ENCODE data around the gene ATP8B3. TPM values are rescaled to one million over a fixed set of nuclear protein-coding genes. Genes with fewer than 3 reads are reported as not detected.

Gene ATP8B3
- total and polyA plus RNA-seq, 9 of the 15 experiments (the other 6 are each of a cell fraction or from before 2014, with no cell fraction given) = 1.2 to 12.3 (median 3.8) TPM

GRCh38 chr19:1850809-1851653 lies 39.0 kb upstream of the ATP8B3 start:
- Histone ChIP-seq H3K27ac (ENCODE audit: extremely low read depth, low read depth, low read length) (no peak overlapping the region), H3K36me3 (ENCODE audit: control insufficient read depth, insufficient read depth, low read length) (peaks cover 44% of the 10 kb centered on the region; the same call in 2 of the 3 replicates), H3K79me2 (ENCODE audit: control insufficient read depth, insufficient read depth, low read length) (peaks cover 83% of the 10 kb centered on the region), H3K9me3 (replicated peaks; ENCODE audit: control insufficient read depth, insufficient read depth, low read depth, low read length) (no peaks in the 10 kb centered on the region), H3K9ac (ENCODE audit: insufficient read depth in 1 of 2, low read depth in 2 of 2, low read length in 2 of 2) (peak overlapping the region in 1 of 2 experiments; percentile 56; a peak in 1 of 4 replicates), H3K4me2 (ENCODE audit: insufficient read depth, low read length) (no peak overlapping the region), H3K27me3 (ENCODE audit: control insufficient read depth in 2 of 2, insufficient read depth in 2 of 2, low read length in 2 of 2) (no peaks in the 10 kb centered on the region), H3K9me1 (ENCODE audit: control insufficient read depth, insufficient read depth, low read length) (no peaks in the 10 kb centered on the region), H3K4me1 (replicated peaks in 1 of 2; ENCODE audit: control insufficient read depth in 2 of 2, insufficient read depth in 2 of 2, low read length in 2 of 2) (peaks cover 44 to 82% of the 10 kb centered on the region in 2 experiments), H4K20me1 (replicated peaks; ENCODE audit: control insufficient read depth, insufficient read depth, low read length) (peaks cover 19% of the 10 kb centered on the region), H2AFZ (ENCODE audit: low read depth, low read length) (no peak overlapping the region), H3K4me3 (no peak overlapping the region)
- ATAC-seq = no peak
- ChIA-PET POLR2A (no interaction called here), CTCF (ENCODE audit: low intra/inter-chr PET ratio) (no interaction called here)
- intact Hi-C loops (cut with micrococcal nuclease) = no loop called here
- no TSS peak for BruUV-seq (replicated peaks)
- peak in 1 of 4 experiments; percentile 42 for DNase-seq (ENCODE audit: extremely low read depth in 1 of 4, low spot score in 3 of 4)
- 82% methylated on average over 28 of the region's 31 CpGs for WGBS (ENCODE audit: insufficient coverage, low coverage, missing lambda C conversion rate)
- in situ Hi-C loops (cut with MboI) = no loop called here
- FAIRE-seq = no peak
- TF ChIP-seq ZNF77 (CRISPR knock-in tag; IDR thresholded peaks at IDR 0.05) = no peak
- no peak for TF ChIP-seq ARNT (IDR thresholded peaks at IDR 0.05)
- TF ChIP-seq, protein P1, sequence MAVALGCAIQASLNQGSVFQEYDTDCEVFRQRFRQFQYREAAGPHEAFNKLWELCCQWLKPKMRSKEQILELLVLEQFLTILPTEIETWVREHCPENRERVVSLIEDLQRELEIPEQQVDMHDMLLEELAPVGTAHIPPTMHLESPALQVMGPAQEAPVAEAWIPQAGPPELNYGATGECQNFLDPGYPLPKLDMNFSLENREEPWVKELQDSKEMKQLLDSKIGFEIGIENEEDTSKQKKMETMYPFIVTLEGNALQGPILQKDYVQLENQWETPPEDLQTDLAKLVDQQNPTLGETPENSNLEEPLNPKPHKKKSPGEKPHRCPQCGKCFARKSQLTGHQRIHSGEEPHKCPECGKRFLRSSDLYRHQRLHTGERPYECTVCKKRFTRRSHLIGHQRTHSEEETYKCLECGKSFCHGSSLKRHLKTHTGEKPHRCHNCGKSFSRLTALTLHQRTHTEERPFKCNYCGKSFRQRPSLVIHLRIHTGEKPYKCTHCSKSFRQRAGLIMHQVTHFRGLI (CRISPR knock-in tag; IDR thresholded peaks at IDR 0.05) = no peak
- peak in 1 of 2 experiments; percentile 76; a peak in 2 of 4 replicates for TF ChIP-seq RCOR1 (IDR thresholded peaks at IDR 0.05; ENCODE audit: borderline replicate concordance in 1 of 2, low read depth in 2 of 2, low read length in 2 of 2)
- TF ChIP-seq SREBF1 (IDR thresholded peaks at IDR 0.05; ENCODE audit: borderline replicate concordance, low read depth, low read length) = no peak
- TF ChIP-seq CBFA2T3 (IDR thresholded peaks at IDR 0.05) = no peak
- no peak for TF ChIP-seq CHD4 (IDR thresholded peaks at IDR 0.05; ENCODE audit: insufficient read depth, insufficient replicate concordance, low read depth, low read length, poor library complexity, severe bottlenecking)
- no peak for TF ChIP-seq ZNF165 (CRISPR knock-in tag; IDR thresholded peaks at IDR 0.05; ENCODE audit: borderline replicate concordance)
- TF ChIP-seq DACH1 (IDR thresholded peaks at IDR 0.05; ENCODE audit: partially characterized antibody) = no peak
- TF ChIP-seq TAF1 (IDR thresholded peaks at IDR 0.05; ENCODE audit: control insufficient read depth, extremely low read depth, insufficient read depth, low read length, severe bottlenecking) = no peak
- no peak for TF ChIP-seq ELF4 (CRISPR knock-in tag; IDR thresholded peaks at IDR 0.05)
- no peak for TF ChIP-seq DDX20 (tag; IDR thresholded peaks at IDR 0.05; ENCODE audit: low read depth)
- TF ChIP-seq BCOR (IDR thresholded peaks at IDR 0.05) = peak; percentile 91
- TF ChIP-seq CBX2 (IDR thresholded peaks at IDR 0.05; ENCODE audit: insufficient read depth, low read length, poor library complexity, severe bottlenecking) = no peak
- no peak for TF ChIP-seq HDAC8 (tag; IDR thresholded peaks at IDR 0.05)
- TF ChIP-seq, protein P2, sequence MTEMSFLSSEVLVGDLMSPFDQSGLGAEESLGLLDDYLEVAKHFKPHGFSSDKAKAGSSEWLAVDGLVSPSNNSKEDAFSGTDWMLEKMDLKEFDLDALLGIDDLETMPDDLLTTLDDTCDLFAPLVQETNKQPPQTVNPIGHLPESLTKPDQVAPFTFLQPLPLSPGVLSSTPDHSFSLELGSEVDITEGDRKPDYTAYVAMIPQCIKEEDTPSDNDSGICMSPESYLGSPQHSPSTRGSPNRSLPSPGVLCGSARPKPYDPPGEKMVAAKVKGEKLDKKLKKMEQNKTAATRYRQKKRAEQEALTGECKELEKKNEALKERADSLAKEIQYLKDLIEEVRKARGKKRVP (CRISPR knock-in tag; IDR thresholded peaks at IDR 0.05) = no peak
- TF ChIP-seq SRF (CRISPR knock-in tag; IDR thresholded peaks at IDR 0.05) = no peak
- no peak for TF ChIP-seq PHTF2 (CRISPR knock-in tag; IDR thresholded peaks at IDR 0.05)
- TF ChIP-seq ZBTB17 (CRISPR knock-in tag; IDR thresholded peaks at IDR 0.05) = no peak
